Effector memory CD4-positive, alpha-beta T cell (primary cell): ENCODE results near the gene LRP2.
"Not testable (repeated sequence)": the region's sequence is repeated elsewhere in the genome, so short reads cannot be mapped to it uniquely, and the experiment has no call there.

Experiments used
- DNase-seq, 3 donors: peaks; one replicate each; pipeline ENCODE4 v3.0.0-alpha.2; 2020
- H3K27ac ChIP-seq: 2 replicates; pipeline ENCODE4 v1.7.0; 2013; ENCODE audit warnings: mild to moderate bottlenecking, low read length, moderate library complexity; ENCODE audit not compliant: insufficient read depth, poor library complexity, severe bottlenecking
- H3K27me3 ChIP-seq: replicated peaks from 2 replicates; pipeline ENCODE4 v1.7.0; 2013; ENCODE audit warnings: mild to moderate bottlenecking, low read length; ENCODE audit not compliant: insufficient read depth, control insufficient read depth, poor library complexity, severe bottlenecking
- H3K36me3 ChIP-seq: 2 replicates; pipeline ENCODE4 v1.7.0; 2013; ENCODE audit warnings: mild to moderate bottlenecking, low read length, moderate library complexity; ENCODE audit not compliant: control insufficient read depth, insufficient read depth
- H3K4me1 ChIP-seq: 2 replicates; pipeline ENCODE4 v1.7.0; 2013; ENCODE audit warnings: low read length, mild to moderate bottlenecking; ENCODE audit not compliant: control insufficient read depth, insufficient read depth, poor library complexity, severe bottlenecking
- H3K4me3 ChIP-seq: 2 replicates; pipeline ENCODE4 v1.7.0; 2013; ENCODE audit warnings: low read length, low read depth, mild to moderate bottlenecking; ENCODE audit not compliant: insufficient read depth, poor library complexity, severe bottlenecking
- H3K9me3 ChIP-seq: 2 replicates; pipeline ENCODE4 v1.7.0; 2013; ENCODE audit warnings: mild to moderate bottlenecking, low read length, moderate library complexity; ENCODE audit not compliant: control insufficient read depth

LRP2 gene

DNA sequence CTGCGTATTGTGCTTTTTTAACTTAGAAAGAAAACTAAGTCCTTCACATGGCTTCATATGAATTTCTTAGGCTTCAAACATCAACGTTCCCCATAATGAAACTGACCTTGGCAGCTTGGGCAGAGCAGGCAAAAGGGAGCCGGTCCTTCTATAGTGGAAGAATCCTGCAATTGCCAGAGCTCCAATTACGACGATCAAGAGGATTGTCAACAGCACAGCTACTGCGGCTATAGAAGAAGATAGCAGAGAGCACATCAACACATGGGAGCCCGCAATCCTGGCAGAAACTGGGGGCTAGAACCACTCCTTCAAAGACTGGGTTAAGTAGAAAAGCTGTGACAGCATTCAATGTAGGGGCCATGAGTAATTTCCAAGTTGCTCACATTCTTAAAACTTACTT is 223.2 kb downstream of the LRP2 start:
- Histone ChIP-seq H3K27ac (no peak overlapping the region), H3K27me3 (no peaks in the 10 kb centered on the region), H3K9me3 (no peaks in the 10 kb centered on the region), H3K4me3 (no peak overlapping the region), H3K4me1 (no peaks in the 10 kb centered on the region), H3K36me3 (no peaks in the 10 kb centered on the region)
- DNase-seq = no peak

DNA sequence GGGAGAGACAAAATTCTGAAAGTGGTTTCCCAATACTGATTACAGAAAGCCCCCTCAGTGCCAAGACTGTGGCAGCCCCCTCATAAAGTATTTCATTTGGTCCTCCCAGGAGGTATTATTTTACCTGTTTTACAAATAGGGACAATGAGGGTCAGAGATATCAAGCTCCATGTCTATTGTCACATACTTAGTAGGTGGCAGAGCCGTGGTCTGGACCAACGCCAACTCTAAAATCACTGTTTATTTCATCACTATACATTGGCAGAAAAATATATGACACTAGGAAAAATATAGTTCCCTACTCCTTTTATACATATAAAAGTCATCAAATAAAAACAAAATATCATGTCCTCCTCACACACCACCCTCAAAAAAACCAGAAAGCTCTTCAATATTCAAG is 224.4 kb downstream of the LRP2 start:
- DNase-seq = no peak
- H3K4me1 ChIP-seq = no peaks in the 10 kb centered on the region
- H3K27me3 ChIP-seq = no peaks in the 10 kb centered on the region
- H3K9me3 ChIP-seq = no peaks in the 10 kb centered on the region
- H3K4me3 ChIP-seq = no peak overlapping the region
- no peaks in the 10 kb centered on the region for H3K36me3 ChIP-seq
- no peak overlapping the region for H3K27ac ChIP-seq

GRCh38 chr2:169136885-169137534 is 225.3 kb downstream of the LRP2 start:
- Histone ChIP-seq H3K4me1 (no peaks in the 10 kb centered on the region), H3K9me3 (no peaks in the 10 kb centered on the region), H3K36me3 (no peaks in the 10 kb centered on the region), H3K27ac (no peak overlapping the region), H3K27me3 (no peaks in the 10 kb centered on the region), H3K4me3 (no peak overlapping the region)
- no peak for DNase-seq

GRCh38 chr2:169136428-169136827 is 225.9 kb downstream of the LRP2 start:
- not testable (repeated sequence) for H3K27me3 ChIP-seq, H3K9me3 ChIP-seq, H3K36me3 ChIP-seq, H3K27ac ChIP-seq, DNase-seq, H3K4me3 ChIP-seq, H3K4me1 ChIP-seq

GRCh38 chr2:169134272-169134671 is 228.1 kb downstream of the LRP2 start:
- not testable (repeated sequence) for DNase-seq, H3K9me3 ChIP-seq, H3K36me3 ChIP-seq, H3K27ac ChIP-seq, H3K27me3 ChIP-seq, H3K4me3 ChIP-seq, H3K4me1 ChIP-seq

GRCh38 chr2:169131587-169132512 is 230.5 kb downstream of the LRP2 start:
- no peaks in the 10 kb centered on the region for H3K9me3 ChIP-seq
- no peaks in the 10 kb centered on the region for H3K4me1 ChIP-seq
- no peaks in the 10 kb centered on the region for H3K36me3 ChIP-seq
- no peak overlapping the region for H3K4me3 ChIP-seq
- no peak overlapping the region for H3K27ac ChIP-seq
- no peak for DNase-seq
- H3K27me3 ChIP-seq = no peaks in the 10 kb centered on the region

DNA sequence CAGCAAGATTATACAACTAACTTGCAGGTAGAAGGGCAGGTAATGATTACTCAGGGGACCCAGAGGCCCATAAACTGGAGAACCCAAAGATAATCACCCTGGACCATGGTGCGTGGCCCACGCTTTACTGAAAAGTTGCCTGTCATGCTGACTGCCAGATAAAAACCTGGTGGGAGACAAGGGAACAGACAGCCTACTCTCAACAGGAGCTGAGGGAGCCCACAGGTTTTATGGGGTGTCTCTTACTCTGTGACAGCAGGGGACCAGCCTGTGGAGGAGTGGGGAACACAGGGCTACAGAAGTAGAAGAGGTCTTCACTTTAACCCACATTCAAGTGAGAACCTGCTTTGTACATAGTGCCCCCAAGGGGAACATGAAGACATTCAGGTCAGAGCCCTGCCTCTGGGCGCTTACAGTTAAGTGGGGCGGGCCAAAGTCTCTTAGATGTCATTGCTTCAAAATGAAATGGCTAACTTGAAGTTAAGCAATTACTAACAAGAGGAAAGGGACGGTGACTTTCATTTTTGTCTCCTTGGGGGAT is 232.6 kb downstream of the LRP2 start:
- Histone ChIP-seq H3K4me3 (no peak overlapping the region), H3K9me3 (no peaks in the 10 kb centered on the region), H3K36me3 (no peaks in the 10 kb centered on the region), H3K27ac (no peak overlapping the region), H3K4me1 (no peaks in the 10 kb centered on the region), H3K27me3 (no peaks in the 10 kb centered on the region)
- no peak for DNase-seq

DNA sequence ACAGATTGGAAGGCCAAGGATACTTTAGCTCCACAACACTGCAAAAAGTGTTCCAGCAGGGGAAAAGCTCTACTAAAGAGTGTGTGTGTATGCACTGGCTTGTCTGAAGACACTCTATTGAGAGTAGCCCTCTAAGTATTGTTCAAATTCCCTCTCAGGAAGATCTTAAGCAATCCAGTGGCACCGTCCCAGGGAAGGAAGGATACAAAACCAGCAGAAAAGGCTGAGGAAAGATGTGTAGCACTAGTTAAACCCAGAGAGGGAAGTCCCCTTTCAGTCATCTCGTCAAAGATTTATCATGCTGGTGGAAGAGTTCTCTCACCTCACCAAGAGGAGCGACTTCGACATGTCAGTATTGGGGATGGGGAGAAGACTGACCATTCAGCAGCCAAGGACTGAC is 242.5 kb downstream of the LRP2 start:
- Histone ChIP-seq H3K9me3 (no peaks in the 10 kb centered on the region), H3K4me1 (no peaks in the 10 kb centered on the region), H3K27me3 (no peaks in the 10 kb centered on the region), H3K4me3 (no peak overlapping the region), H3K36me3 (no peaks in the 10 kb centered on the region), H3K27ac (no peak overlapping the region)
- DNase-seq = no peak

DNA sequence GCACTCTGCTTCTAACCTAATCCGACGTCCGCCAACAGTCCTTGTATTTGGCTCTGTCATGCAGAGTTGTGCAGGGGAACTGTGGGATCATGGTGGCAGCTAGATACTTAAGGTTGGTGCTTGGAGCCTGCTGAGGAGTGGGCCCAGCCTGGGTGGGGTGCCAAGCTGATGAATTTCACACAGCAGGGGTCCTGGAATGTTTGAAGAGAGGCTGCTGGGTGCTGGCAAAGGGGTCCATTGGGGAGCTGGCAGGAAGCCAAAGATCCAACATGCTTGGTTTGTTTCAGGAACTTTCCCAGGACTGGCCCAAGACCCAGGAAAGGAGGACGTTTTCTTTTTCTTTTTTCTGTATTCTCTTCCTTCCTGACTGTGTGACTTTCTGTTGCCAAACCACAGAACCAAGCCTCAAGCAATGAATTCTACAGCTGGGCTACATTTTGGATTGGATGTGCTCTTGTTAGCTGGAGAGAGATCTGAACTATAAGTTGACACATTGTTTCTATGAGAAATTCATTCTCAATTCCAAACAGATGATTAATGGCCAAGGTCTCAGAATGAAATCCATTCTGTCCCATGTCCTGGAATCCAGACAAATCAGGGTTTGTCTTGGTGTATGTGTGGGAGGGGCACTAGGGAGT is 243.1 kb downstream of the LRP2 start:
- no peak overlapping the region for H3K4me3 ChIP-seq
- no peaks in the 10 kb centered on the region for H3K9me3 ChIP-seq
- H3K36me3 ChIP-seq = no peaks in the 10 kb centered on the region
- no peak for DNase-seq
- no peaks in the 10 kb centered on the region for H3K27me3 ChIP-seq
- H3K27ac ChIP-seq = no peak overlapping the region
- H3K4me1 ChIP-seq = no peaks in the 10 kb centered on the region

DNA sequence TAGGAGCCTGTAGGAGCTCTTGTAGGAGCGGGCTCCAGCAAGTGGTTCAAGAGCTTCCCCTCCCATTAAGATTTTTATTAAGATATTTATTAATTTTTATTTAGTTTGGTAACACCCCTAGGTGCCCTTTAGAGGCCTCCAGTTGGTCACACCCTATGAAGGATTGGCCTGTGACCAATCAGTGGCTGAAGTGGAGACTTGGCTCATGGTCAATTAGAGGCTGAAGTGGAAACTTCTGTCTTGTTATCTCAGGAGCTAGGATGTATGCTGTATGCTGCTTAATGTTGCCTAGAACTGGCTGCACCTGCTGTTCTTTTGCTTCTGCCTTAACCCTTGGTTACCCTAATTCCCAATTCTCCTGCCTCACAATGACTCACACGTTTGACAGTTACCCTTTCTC is 244.3 kb downstream of the LRP2 start:
- DNase-seq = no peak
- Histone ChIP-seq H3K4me1 (no peaks in the 10 kb centered on the region), H3K9me3 (no peaks in the 10 kb centered on the region), H3K27me3 (no peaks in the 10 kb centered on the region), H3K4me3 (no peak overlapping the region), H3K36me3 (no peaks in the 10 kb centered on the region), H3K27ac (no peak overlapping the region)
